Heart left ventricle (tissue), 16 donors: ENCODE results near the gene KRTAP5-1. TPM values are rescaled to one million over a fixed set of nuclear protein-coding genes. Genes with fewer than 3 reads are reported as not detected.
A peak's percentile ranks its signal among the peaks of the same experiment; 100 is the strongest.

Source experiments
- ATAC-seq, 4 donors: fragments of 200-7000 bp; cut with Tn5 transposase; one replicate each; pipeline ENCODE4 v1.9.1; 2020 to 2022; ENCODE audit warnings: moderate library complexity in 4 of 4, mild to moderate bottlenecking in 3 of 4, moderate number of reproducible peaks in 1 of 4
- DNase-seq, 5 donors: peaks; one replicate each; pipeline ENCODE4 v3.0.0-alpha.2; 2020
- H3K27ac ChIP-seq, 12 donors: fragments of 200-600 bp; sonication (generic) in 4 of 12; one replicate each; pipeline versions ENCODE4 v1.5.0 to v1.8.0; 2016 to 2022; ENCODE audit warnings: mild to moderate bottlenecking in 2 of 12
- H3K27me3 ChIP-seq, 9 donors: fragments of 200-600 bp; sonication (generic) in 2 of 9; one replicate each; pipeline versions ENCODE4 v1.5.1 to v1.8.0; 2016 to 2022; ENCODE audit warnings: mild to moderate bottlenecking in 3 of 9
- H3K36me3 ChIP-seq, 9 donors: fragments of 200-600 bp; sonication (generic) in 2 of 9; one replicate each; pipeline versions ENCODE4 v1.5.0 to v1.8.0; 2018 to 2022; ENCODE audit warnings: mild to moderate bottlenecking in 2 of 9
- H3K4me1 ChIP-seq, 12 donors: fragments of 200-600 bp; sonication (generic) in 4 of 12; one replicate each; pipeline versions ENCODE4 v1.5.0 to v1.8.0; 2016 to 2022; ENCODE audit warnings: mild to moderate bottlenecking in 3 of 12
- H3K4me3 ChIP-seq, 12 donors: fragments of 200-600 bp; sonication (generic) in 4 of 12; one replicate each; pipeline versions ENCODE4 v1.5.0 to v1.8.0; 2017 to 2022; ENCODE audit warnings: mild to moderate bottlenecking in 9 of 12, moderate library complexity in 4 of 12
- H3K9me3 ChIP-seq, 12 donors: fragments of 200-600 bp; sonication (generic) in 4 of 12; one replicate each; pipeline versions ENCODE4 v1.5.0 to v1.8.0; 2016 to 2022; ENCODE audit warnings: mild to moderate bottlenecking in 1 of 12
- POLR2A ChIP-seq, 2 donors: fragments of 450-650 bp; IDR thresholded peaks; one replicate each; pipeline ENCODE4 v1.6.1; 2017; ENCODE audit warnings: antibody characterized with exemption in 2 of 2, mild to moderate bottlenecking in 2 of 2, moderate library complexity in 2 of 2
- WGBS, 4 donors: extraction: QIAGEN DNeasy Blood & Tissue Kit in 2 of 4; methylation state at CpG; one replicate each; pipeline versions ENCODE4 v1.1.5 to v1.1.7; 2013 to 2018; 5-methylcytosine and 5-hydroxymethylcytosine counted together
- intact Hi-C, 10 donors: fragments of 100-400 bp; cut with DNase I; formaldehyde crosslinking; loops; one replicate each; pipeline versions ENCODE4 v1.11.1 to v1.14.2; 2022
- polyA plus RNA-seq, 2 donors: library from polyadenylated mRNA; stranded (reverse); fragments of 200-250 nt; gene quantifications; one replicate each; pipeline ENCODE4 v1.2.3, GENCODE V29; 2013
- total RNA-seq, 9 donors: library from RNA; depleted of rRNA in 2 of 9; stranded (reverse); fragments of >200 nt in 2 of 9; fragmentation: NEBNext Ultra II Directional in 3 of 9; extraction: Animal tissue kit (Norgen Biotek cat#: 25700) in 3 of 9; gene quantifications; one replicate each; pipeline versions ENCODE4 v1.1.0 to v1.2.4, GENCODE V29; 2016 to 2023
- TF ChIP-seq, protein P1 (sequence below), 12 donors: fragments of 200-600 bp; sonication (generic) in 4 of 12; IDR thresholded peaks; one replicate each; pipeline versions ENCODE4 v1.5.0 to v1.8.0; 2018 to 2022; ENCODE audit warnings: antibody characterized with exemption in 12 of 12, mild to moderate bottlenecking in 5 of 12
- donor health status: ischemic (EF 13 %, LVEDD 7.1; RV severe dilation, severe dysfunction).
- donor health status: healthy with polysubstance abuse.
- donor health status: DM: no; HTN: yes; CAD: no.
- donor health status: DM: no; HTN: no; CAD: no.
- donor health status: ischemic (EF 25% LVEDD 6.9; RV normal size, moderate dysfunction).
- donor health status: ischemic (EF 25% LVEDD 5.7; RV mildly dilated, moderate dysfunction).
- donor health status: healthy.
- donor health status: DM: yes; HTN: yes; CAD: no.
- donor health status: ischemic (EF 35%, LVEDD 5.7; RV mildly dilated, moderate dysfunction).
- donor health status: nonischemic (EF 11% LVEDD 7.7; RV severe dilation, severe dysfunction).
- donor health status: DM: yes; HTN: yes; CAD: no.
- donor health status: PGD.
- donor health status: ischemic (EF 29% LVEDD 5.4; RV normal size, mild dysfunction).
- donor health status: nonischemic (EF 23%, LVEDD 6.1; RV moderate dilation, normal function).

KRTAP5-1 gene
- total and polyA plus RNA-seq, 11 donors = not detected

DNA sequence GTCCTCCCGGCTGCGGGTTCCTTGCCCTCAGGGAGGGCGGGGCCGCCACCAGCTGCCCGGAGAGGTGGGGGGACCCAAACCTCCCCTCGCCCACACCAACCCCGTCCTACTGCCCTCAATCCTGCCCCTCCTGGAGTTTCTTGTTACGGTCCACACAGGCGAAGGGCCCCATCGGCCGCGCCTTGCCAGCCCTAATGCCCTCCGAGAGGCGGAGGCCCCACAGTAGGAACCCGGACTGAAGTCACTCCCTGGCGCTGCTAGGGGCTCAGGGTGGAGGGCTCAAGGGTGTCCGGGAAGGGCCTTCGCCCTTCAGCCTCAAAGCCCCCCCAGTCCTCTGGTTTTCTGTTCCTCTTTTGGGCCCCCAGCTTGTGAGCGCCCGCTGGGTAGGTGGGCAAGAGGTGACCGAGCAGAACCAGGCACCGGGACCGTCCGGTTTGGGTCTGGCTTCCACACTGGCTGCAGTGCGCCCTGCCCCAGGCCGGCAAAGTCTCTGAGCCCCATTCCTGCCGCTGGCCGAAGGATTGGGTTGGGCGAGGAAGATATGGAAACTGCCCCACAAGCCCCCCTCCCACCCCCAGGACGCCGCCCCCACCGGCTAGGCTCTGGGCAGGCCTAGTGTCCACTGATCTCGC is 37.5 kb downstream of the KRTAP5-1 start:
- Histone ChIP-seq H3K4me1 (peaks cover 8 to 37% (median 21%) of the 10 kb centered on the region in 12 donors), H3K9me3 (no peaks in the 10 kb centered on the region), H3K36me3 (no peaks in the 10 kb centered on the region), H3K4me3 (peak overlapping the region in 11 of 12 donors; percentile 36 to 63 (median 52)), H3K27me3 (peaks cover 0 to 35% (median 9%) of the 10 kb centered on the region in 9 donors), H3K27ac (peak overlapping the region; percentile 72 to 95 (median 84))
- no peak for TF ChIP-seq POLR2A (IDR thresholded peaks at IDR 0.05)
- TF ChIP-seq, protein P1, sequence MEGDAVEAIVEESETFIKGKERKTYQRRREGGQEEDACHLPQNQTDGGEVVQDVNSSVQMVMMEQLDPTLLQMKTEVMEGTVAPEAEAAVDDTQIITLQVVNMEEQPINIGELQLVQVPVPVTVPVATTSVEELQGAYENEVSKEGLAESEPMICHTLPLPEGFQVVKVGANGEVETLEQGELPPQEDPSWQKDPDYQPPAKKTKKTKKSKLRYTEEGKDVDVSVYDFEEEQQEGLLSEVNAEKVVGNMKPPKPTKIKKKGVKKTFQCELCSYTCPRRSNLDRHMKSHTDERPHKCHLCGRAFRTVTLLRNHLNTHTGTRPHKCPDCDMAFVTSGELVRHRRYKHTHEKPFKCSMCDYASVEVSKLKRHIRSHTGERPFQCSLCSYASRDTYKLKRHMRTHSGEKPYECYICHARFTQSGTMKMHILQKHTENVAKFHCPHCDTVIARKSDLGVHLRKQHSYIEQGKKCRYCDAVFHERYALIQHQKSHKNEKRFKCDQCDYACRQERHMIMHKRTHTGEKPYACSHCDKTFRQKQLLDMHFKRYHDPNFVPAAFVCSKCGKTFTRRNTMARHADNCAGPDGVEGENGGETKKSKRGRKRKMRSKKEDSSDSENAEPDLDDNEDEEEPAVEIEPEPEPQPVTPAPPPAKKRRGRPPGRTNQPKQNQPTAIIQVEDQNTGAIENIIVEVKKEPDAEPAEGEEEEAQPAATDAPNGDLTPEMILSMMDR (IDR thresholded peaks at IDR 0.05) = no peak
- 13 to 17% (median 15%) methylated on average over 18 to 33 of the region's 33 CpGs for WGBS, 4 donors
- ATAC-seq (peak; percentile 1 to 29 (median 6)), DNase-seq (peak in 2 of 5 donors; percentile 26 to 68)
- intact Hi-C loops = loop anchor here (1.0 to 10.0 kb wide), 6 partner anchors 25 to 87 kb away; partner anchors contain the start of genes KRTAP5-5 (in 6 of the 10), KRTAP5-4 (in 3 of the 10) and DUSP8 (in 1 of the 10)

DNA sequence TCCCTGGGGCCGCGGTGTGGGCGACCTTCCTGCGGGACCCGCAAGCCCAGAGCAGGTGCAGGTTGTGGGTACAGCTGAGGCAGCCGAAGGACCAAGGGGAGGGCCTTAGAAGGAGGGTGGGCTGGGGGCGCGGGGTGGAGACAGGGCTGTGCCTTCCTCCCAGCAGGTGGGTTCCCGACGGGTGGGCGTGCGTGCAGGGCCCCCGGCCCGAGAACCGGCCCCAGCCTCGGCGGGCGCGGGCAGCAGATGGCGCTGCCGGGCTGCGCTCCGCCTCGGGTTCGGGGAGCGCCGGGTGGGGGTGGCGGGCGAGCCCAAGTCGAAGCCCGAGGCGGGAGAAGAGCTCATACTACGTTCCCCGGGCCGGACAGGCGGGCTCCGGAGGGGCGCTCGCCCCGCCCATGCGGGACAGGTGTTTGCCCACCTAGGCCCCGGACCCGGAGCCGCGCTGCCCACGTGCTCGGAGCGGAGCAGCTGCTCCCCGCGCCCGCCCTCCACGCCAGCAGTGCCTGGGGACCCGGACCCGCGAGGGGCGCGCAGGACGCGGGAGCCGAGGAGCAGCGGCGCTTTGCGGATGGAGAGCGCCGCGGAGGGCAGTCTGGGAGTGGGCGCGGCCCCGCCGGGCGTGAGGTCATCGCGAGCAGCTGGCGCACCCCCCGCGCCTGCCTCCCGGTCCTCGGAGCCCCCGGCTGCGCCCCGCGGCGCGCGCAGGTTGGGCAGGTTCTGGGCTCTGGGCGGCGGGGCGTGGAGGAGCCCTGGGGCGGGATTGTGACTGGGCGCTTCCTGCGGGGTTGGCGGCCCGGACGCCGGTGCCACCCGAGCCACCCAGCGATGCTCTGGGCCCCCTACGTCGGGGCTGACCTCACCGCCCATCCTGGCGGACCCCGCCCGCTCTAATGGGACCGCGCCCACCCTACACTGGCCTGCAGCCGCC is 38.3 kb downstream of the KRTAP5-1 start:
- Histone ChIP-seq H3K27me3 (peaks cover 0 to 35% (median 9%) of the 10 kb centered on the region in 9 donors), H3K27ac (peak overlapping the region; percentile 72 to 95 (median 84)), H3K4me1 (peaks cover 5 to 32% (median 19%) of the 10 kb centered on the region in 12 donors), H3K4me3 (peak overlapping the region; percentile 34 to 63 (median 52)), H3K36me3 (no peaks in the 10 kb centered on the region), H3K9me3 (no peaks in the 10 kb centered on the region)
- 1 to 2% (median 1%) methylated on average over 31 to 106 of the region's 106 CpGs for WGBS, 4 donors
- DNase-seq = peak; percentile 54 to 71 (median 60)
- intact Hi-C loops = loop anchor here (1.0 to 10.0 kb wide), 6 partner anchors 26 to 88 kb away; partner anchors contain the start of genes KRTAP5-5 (in 5 of the 10), KRTAP5-4 (in 3 of the 10) and DUSP8 (in 1 of the 10)
- peak in 3 of 4 donors; percentile 33 to 69 (median 57) for ATAC-seq
- no peak for TF ChIP-seq POLR2A (IDR thresholded peaks at IDR 0.05)
- TF ChIP-seq, protein P1 (IDR thresholded peaks at IDR 0.05) = peak; percentile 57 to 93 (median 81)

DNA sequence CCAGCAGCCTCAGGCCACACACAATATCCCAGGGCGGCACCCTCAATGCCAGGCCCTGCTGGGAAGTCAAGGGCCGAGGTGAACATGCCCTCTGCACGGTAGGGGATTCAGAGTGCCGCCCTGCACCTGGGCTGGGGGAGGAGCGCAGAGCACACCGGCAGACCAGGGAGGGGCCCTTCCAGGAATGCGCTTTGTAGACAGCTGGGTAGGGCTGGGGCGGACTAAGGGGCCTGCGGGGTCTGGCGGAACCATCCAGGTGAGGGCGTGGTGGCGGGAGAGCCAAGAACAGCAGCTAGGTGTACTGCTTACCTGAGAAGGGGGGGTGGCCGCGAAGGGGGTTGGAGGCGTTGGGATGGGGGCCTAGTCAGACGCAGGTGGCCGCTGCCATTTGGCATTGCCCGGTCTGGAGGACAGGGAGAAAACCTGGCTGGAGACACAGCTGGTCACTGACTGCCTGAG is 39.0 kb downstream of the KRTAP5-1 start:
- 22 to 25% (median 24%) methylated on average over 15 to 18 of the region's 18 CpGs for WGBS, 4 donors
- Histone ChIP-seq H3K4me1 (peaks cover 5 to 32% (median 19%) of the 10 kb centered on the region in 12 donors), H3K27ac (no peak overlapping the region), H3K36me3 (no peaks in the 10 kb centered on the region), H3K27me3 (peaks cover 0 to 35% (median 9%) of the 10 kb centered on the region in 9 donors), H3K9me3 (no peaks in the 10 kb centered on the region), H3K4me3 (no peak overlapping the region)
- DNase-seq (peak in 2 of 5 donors; percentile 33 to 60), ATAC-seq (no peak)
- intact Hi-C loops = loop anchor here (1.0 to 10.0 kb wide), 6 partner anchors 27 to 89 kb away; partner anchors contain the start of genes KRTAP5-5 (in 5 of the 10), KRTAP5-4 (in 3 of the 10) and DUSP8 (in 1 of the 10)
- TF ChIP-seq POLR2A (IDR thresholded peaks at IDR 0.05) = no peak
- TF ChIP-seq, protein P1 (IDR thresholded peaks at IDR 0.05) = no peak
